Measurements from ENCODE around the gene DNHD1.

DNA sequence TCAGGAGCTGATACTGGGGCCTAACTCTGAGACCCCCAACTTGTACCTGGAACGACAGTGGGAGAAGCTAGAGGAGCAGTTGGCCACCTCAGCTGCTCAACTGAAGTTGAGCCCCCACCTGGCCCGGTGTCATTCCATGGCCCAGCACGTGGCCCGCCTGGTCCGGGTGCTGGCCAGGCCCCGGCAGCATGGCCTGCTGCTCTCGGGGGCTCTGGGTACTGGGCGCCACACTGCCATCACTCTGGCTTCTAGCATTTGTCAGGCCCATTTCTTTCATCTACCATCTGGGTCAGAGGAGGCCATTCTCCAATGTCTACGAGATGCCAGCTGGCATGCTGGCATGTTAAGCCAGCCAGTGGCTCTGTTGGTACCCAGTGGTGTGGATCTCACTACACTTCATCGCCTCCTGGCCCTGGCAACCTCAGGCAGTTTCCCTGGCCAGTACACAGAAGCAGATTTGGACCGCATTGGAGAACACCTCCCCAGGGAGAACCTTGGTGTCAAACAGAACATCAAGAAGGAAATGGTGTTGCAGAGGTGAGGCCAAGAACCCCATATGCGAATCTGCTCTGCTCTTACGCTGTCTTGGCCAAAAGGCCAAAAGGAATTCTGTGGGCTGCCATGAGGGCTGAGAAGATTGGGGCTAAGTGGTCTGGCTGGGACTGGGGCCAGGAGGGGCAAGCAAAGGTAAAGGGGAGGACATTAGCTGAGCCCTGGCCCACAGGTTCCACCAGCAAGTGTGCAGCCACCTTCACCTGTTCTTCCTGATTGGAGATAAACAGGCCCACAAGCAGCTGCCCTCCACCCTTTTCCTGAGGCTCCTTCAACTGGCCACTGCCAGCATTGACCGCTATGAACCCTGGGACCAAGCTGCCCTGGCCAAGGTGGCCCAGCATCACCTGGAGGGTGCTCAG is 60.9 kb downstream of the DNHD1 start:
- TF ChIP-seq, protein P1, sequence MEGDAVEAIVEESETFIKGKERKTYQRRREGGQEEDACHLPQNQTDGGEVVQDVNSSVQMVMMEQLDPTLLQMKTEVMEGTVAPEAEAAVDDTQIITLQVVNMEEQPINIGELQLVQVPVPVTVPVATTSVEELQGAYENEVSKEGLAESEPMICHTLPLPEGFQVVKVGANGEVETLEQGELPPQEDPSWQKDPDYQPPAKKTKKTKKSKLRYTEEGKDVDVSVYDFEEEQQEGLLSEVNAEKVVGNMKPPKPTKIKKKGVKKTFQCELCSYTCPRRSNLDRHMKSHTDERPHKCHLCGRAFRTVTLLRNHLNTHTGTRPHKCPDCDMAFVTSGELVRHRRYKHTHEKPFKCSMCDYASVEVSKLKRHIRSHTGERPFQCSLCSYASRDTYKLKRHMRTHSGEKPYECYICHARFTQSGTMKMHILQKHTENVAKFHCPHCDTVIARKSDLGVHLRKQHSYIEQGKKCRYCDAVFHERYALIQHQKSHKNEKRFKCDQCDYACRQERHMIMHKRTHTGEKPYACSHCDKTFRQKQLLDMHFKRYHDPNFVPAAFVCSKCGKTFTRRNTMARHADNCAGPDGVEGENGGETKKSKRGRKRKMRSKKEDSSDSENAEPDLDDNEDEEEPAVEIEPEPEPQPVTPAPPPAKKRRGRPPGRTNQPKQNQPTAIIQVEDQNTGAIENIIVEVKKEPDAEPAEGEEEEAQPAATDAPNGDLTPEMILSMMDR (IDR thresholded peaks at IDR 0.05): no peak
- TF ChIP-seq POLR2A (IDR thresholded peaks at IDR 0.05) (no peak), EP300 (IDR thresholded peaks at IDR 0.05) (no peak)
